HepG2 (cell line): ENCODE results near the gene S100A5. TPM values are rescaled to one million over a fixed set of nuclear protein-coding genes. Genes with fewer than 3 reads are reported as not detected.

ENCODE experiments used
- ATAC-seq: fragments of 200-7000 bp; cut with Tn5 transposase; 3 replicates; pipeline ENCODE4 v1.9.1; 2020; ENCODE audit warnings: mild to moderate bottlenecking, moderate library complexity
- BruUV-seq: library from RNA; stranded (reverse); fragments of 400-500 nt; replicated peaks from 2 replicates; lab custom pipeline; 2021; lab: Mats Ljungman, UMichigan
- CTCF ChIA-PET: fragments of 300-600 bp; formaldehyde crosslinking; extraction: SDS; loops from one replicate; lab custom pipeline; 2021; ENCODE audit warnings: low total read pairs, inconsistent platforms, low intra/inter-chr PET ratio; lab: Yijun Ruan, JAX
- POLR2A ChIA-PET: fragments of 350-600 bp; sonication (Branson Sonifier 250); formaldehyde crosslinking; loops from one replicate; lab custom pipeline; 2020; ENCODE audit warnings: antibody characterized with exemption, inconsistent platforms; lab: Yijun Ruan, JAX
- DNase-seq: peaks from one replicate; pipeline ENCODE4 v3.0.0-alpha.2; 2015; ENCODE audit warnings: low spot score
- FAIRE-seq: peaks from 3 replicates; lab custom pipeline; 2011; peaks lifted over from hg19 to GRCh38; lab: Jason Lieb, UNC
- H2AFZ ChIP-seq: one replicate; pipeline ENCODE4 v1.6.1; 2011; ENCODE audit warnings: low read length, inconsistent platforms
- H3K27ac ChIP-seq: fragments of 300-600 bp; 3 replicates; pipeline ENCODE4 v1.8.0; 2011; ENCODE audit warnings: mixed run types, mild to moderate bottlenecking, mixed read lengths, low read length, inconsistent platforms; ENCODE audit not compliant: insufficient read depth; ENCODE audit errors: extremely low read length
- H3K27me3 ChIP-seq, 2 experiments: fragments of 200-600 bp in 1 of 2; 2 replicates in 1 of 2; 3 replicates in 1 of 2; pipeline versions ENCODE4 v1.6.0 to v1.8.0; 2011; ENCODE audit warnings: low read length in 2 of 2, mild to moderate bottlenecking in 2 of 2, moderate library complexity in 2 of 2, inconsistent platforms in 1 of 2; ENCODE audit not compliant: insufficient read depth in 2 of 2, control insufficient read depth in 1 of 2
- H3K36me3 ChIP-seq, 2 experiments: fragments of 200-600 bp in 1 of 2; replicated peaks in 1 of 2; 2 replicates in 1 of 2; 3 replicates in 1 of 2; pipeline versions ENCODE4 v1.5.1 to v1.8.0; 2011; ENCODE audit warnings: low read length in 2 of 2, inconsistent platforms in 1 of 2; ENCODE audit not compliant: insufficient read depth in 2 of 2, control insufficient read depth in 1 of 2
- H3K4me1 ChIP-seq: 2 replicates; pipeline ENCODE4 v1.5.1; 2012; ENCODE audit warnings: low read length, inconsistent platforms; ENCODE audit not compliant: insufficient read depth
- H3K4me2 ChIP-seq: 2 replicates; pipeline ENCODE4 v1.6.0; 2011; ENCODE audit warnings: low read depth, low read length, inconsistent platforms
- H3K4me3 ChIP-seq, 3 experiments: fragments of 200-600 bp in 1 of 3; sonication (generic), shearing (Covaris generic) in 1 of 3; replicated peaks in 1 of 3; 2 replicates each; pipeline ENCODE4 v1.5.1; 2011 to 2016; ENCODE audit warnings: low read length in 3 of 3, inconsistent platforms in 2 of 3, low read depth in 2 of 3, mild to moderate bottlenecking in 2 of 3, control low read depth in 1 of 3, mixed read lengths in 1 of 3; ENCODE audit not compliant: insufficient read depth in 1 of 3
- H3K79me2 ChIP-seq: one replicate; pipeline ENCODE4 v1.6.1; 2011; ENCODE audit warnings: low read length, inconsistent platforms; ENCODE audit not compliant: insufficient read depth
- H3K9ac ChIP-seq: 2 replicates; pipeline ENCODE4 v1.6.0; 2011; ENCODE audit warnings: mild to moderate bottlenecking, low read depth, low read length, inconsistent platforms; ENCODE audit not compliant: insufficient read depth
- H3K9me3 ChIP-seq: 2 replicates; pipeline ENCODE4 v1.5.1; 2012; ENCODE audit warnings: mild to moderate bottlenecking, low read length
- H4K20me1 ChIP-seq: 2 replicates; pipeline ENCODE4 v1.6.0; 2011; ENCODE audit warnings: inconsistent platforms, mild to moderate bottlenecking, low read length, moderate library complexity; ENCODE audit not compliant: insufficient read depth
- SOX6 ChIP-seq, 2 experiments: fragments of 450-650 bp in 1 of 2; sonication (generic) in 1 of 2; formaldehyde crosslinking in 1 of 2; IDR thresholded peaks; 2 replicates each; pipeline versions ENCODE4 v1.4.0 to v1.6.1; 2017 to 2020; ENCODE audit warnings: antibody characterized with exemption in 1 of 2, mild to moderate bottlenecking in 1 of 2, missing genetic modification reagents in 1 of 2
- ZNF263 ChIP-seq: sonication (generic); formaldehyde crosslinking; IDR thresholded peaks from 2 replicates; pipeline ENCODE4 v1.4.0; 2020; ENCODE audit warnings: missing genetic modification reagents
- ZNF33A ChIP-seq: sonication (generic); formaldehyde crosslinking; IDR thresholded peaks from 2 replicates; pipeline ENCODE4 v1.5.1; 2020; ENCODE audit warnings: missing genetic modification reagents, mild to moderate bottlenecking, moderate library complexity, borderline replicate concordance
- ZNF547 ChIP-seq: sonication (generic); formaldehyde crosslinking; IDR thresholded peaks from 2 replicates; pipeline ENCODE4 v1.5.1; 2020; ENCODE audit warnings: mild to moderate bottlenecking, missing genetic modification reagents
- WGBS: methylation state at CpG from one replicate; pipeline ENCODE4 v1.1.6; 2017; ENCODE audit warnings: low lambda C conversion rate; 5-methylcytosine and 5-hydroxymethylcytosine counted together
- in situ Hi-C: cut with HindIII; loops from 2 replicates; pipeline ENCODE4 v1.10.0; 2017; ENCODE audit warnings: low pct_unique_long_range_greater_than_20kb; ENCODE audit not compliant: extremely low pct_ligation_motif_present
- intact Hi-C: fragments of 100-400 bp; cut with micrococcal nuclease; formaldehyde crosslinking; loops from one replicate; pipeline ENCODE4 v1.10.0; 2022; ENCODE audit not compliant: unreplicated experiment
- polyA plus RNA-seq, 8 experiments: library from polyadenylated mRNA; depleted of rRNA in 3 of 8; stranded (reverse) in 7 of 8; unstranded in 1 of 8; fragments of >200 nt; fragmentation: Illumina TruSeq in 4 of 8; extraction: Trizol in 4 of 8; gene quantifications; 2 replicates each; pipeline versions ENCODE4 v1.2.1 to v1.2.3, GENCODE V29; 2011 to 2016; ENCODE audit warnings: low read depth in 4 of 8, missing spikeins in 1 of 8, mixed read lengths in 1 of 8; ENCODE audit not compliant: insufficient read depth in 1 of 8
- total RNA-seq, 5 experiments: library from RNA; depleted of rRNA; stranded (reverse); fragments of >200 nt; fragmentation: Illumina TruSeq; extraction: Trizol; gene quantifications; 2 replicates each; pipeline ENCODE4 v1.2.3, GENCODE V29; 2016; ENCODE audit warnings: low read depth in 1 of 5

The S100A5 gene
- total and polyA plus RNA-seq, 2 of the 13 experiments (the other 11 are each of a cell fraction or from before 2014, with no cell fraction given) = not detected

DNA sequence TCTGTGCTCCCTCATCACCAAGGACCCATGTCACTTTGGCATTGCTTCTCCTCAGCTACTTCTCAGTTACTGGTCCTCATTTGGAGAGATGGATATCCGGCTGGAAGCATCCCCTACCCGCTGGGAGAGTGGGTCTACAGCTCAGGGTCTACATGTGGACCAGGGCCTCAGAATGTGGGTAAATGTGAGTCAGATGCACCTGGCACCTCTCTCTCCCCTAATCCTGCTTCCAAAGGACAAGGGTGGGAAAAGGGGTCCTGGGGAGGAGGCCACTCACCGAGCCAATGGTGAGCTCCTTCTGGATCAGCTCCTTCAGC lies 5.9 kb downstream of the S100A5 start:
- Histone ChIP-seq H3K27me3 (peaks cover 0 to 3% of the 10 kb centered on the region in 2 experiments; a peak in 1 of 5 replicates), H3K79me2 (no peaks in the 10 kb centered on the region), H3K4me2 (peak overlapping the region; percentile 56; the same call in 1 of the 2 replicates), H3K27ac (no peak overlapping the region), H3K9ac (no peak overlapping the region), H3K9me3 (no peaks in the 10 kb centered on the region), H2AFZ (no peak overlapping the region), H3K4me3 (peak overlapping the region in 2 of 3 experiments; percentile 55 to 65; a peak in 2 of 6 replicates), H4K20me1 (no peaks in the 10 kb centered on the region), H3K4me1 (peaks cover 75% of the 10 kb centered on the region), H3K36me3 (no peaks in the 10 kb centered on the region)
- TF ChIP-seq SOX6 (IDR thresholded peaks at IDR 0.05) (no peak), SOX6 (CRISPR knock-in tag; IDR thresholded peaks at IDR 0.05) (no peak)
- WGBS = 81% methylated on average over 2 of the region's 3 CpGs
- FAIRE-seq = no peak
- ChIA-PET CTCF (no interaction called here), POLR2A (interaction anchor here (0.8 to 6.6 kb wide), 5 partner anchors 10 to 99 kb away, joined by 3 to 49 read pairs (median 19); partner anchors contain the start of genes CHTOP, S100A2 and S100A4)
- no TSS peak for BruUV-seq
- intact Hi-C loops (no loop called here), in situ Hi-C loops (loop anchor here (5.0 kb wide), 1 partner anchor 32 kb away; the partner anchor contains the start of gene S100A2)
- ATAC-seq = no peak
- no peak for DNase-seq

- H3K4me2 ChIP-seq = peak overlapping the region; percentile 83
- in situ Hi-C loops = loop anchor here (5.0 kb wide), 1 partner anchor 33 kb away; the partner anchor contains the start of gene S100A2
- no peak for FAIRE-seq
- no peaks in the 10 kb centered on the region for H4K20me1 ChIP-seq
- 71% methylated on average over 5 of the region's 7 CpGs for WGBS
- no peak overlapping the region for H2AFZ ChIP-seq
- no peak for DNase-seq
- H3K9me3 ChIP-seq = no peaks in the 10 kb centered on the region
- ATAC-seq = no peak
- H3K79me2 ChIP-seq = no peaks in the 10 kb centered on the region
- no peak overlapping the region; a peak in 2 of 6 replicates for H3K4me3 ChIP-seq
- intact Hi-C loops = no loop called here
- CTCF ChIA-PET = interaction anchor here (2.8 kb wide), 1 partner anchor 33 kb away, joined by 42 read pairs; no protein-coding TSS in a partner anchor
- no peaks in the 10 kb centered on the region; a peak in 1 of 5 replicates for H3K27me3 ChIP-seq
- BruUV-seq = no TSS peak
- peaks cover 70% of the 10 kb centered on the region for H3K4me1 ChIP-seq
- no peak overlapping the region for H3K27ac ChIP-seq
- POLR2A ChIA-PET = interaction anchor here (0.8 to 6.6 kb wide), 5 partner anchors 11 to 99 kb away, joined by 3 to 49 read pairs (median 19); partner anchors contain the start of genes CHTOP, S100A2 and S100A4
- H3K9ac ChIP-seq = no peak overlapping the region
- no peaks in the 10 kb centered on the region for H3K36me3 ChIP-seq
- TF ChIP-seq ZNF263 (CRISPR knock-in tag) (no peak), ZNF547 (CRISPR knock-in tag) (no peak), ZNF33A (CRISPR knock-in tag) (no peak)
Observed at GRCh38 chr1:153534226-153534924, 6.4 kb downstream of the S100A5 start.
